K562 (cell line): Measurements from ENCODE around the gene XPOT. TPM values are rescaled to one million over a fixed set of nuclear protein-coding genes. Genes with fewer than 3 reads are reported as not detected.

ENCODE experiments used
- ATAC-seq: fragments of 200-7000 bp; cut with Tn5 transposase; 3 replicates; pipeline ENCODE4 v1.9.1; 2020; ENCODE audit warnings: moderate library complexity
- BruUV-seq: library from RNA; stranded (reverse); fragments of 400-500 nt; replicated peaks from 2 replicates; lab custom pipeline; 2021; lab: Mats Ljungman, UMichigan
- CTCF ChIA-PET: fragments of 300-600 bp; formaldehyde crosslinking; extraction: SDS; loops from one replicate; lab custom pipeline; 2021; ENCODE audit warnings: low intra/inter-chr PET ratio; lab: Yijun Ruan, JAX
- POLR2A ChIA-PET: fragments of 300-600, 350-650 bp; sonication (Branson Sonifier 250); formaldehyde crosslinking; extraction: SDS; loops from one replicate; lab custom pipeline; 2021; ENCODE audit warnings: antibody characterized with exemption, inconsistent platforms; lab: Yijun Ruan, JAX
- DNase-seq, 4 experiments: peaks; one replicate each; pipeline versions ENCODE4 v3.0.0 to v3.0.0-alpha.2; 2011 to 2018; ENCODE audit warnings: low spot score in 3 of 4, mixed read lengths in 3 of 4; ENCODE audit errors: extremely low read depth in 1 of 4
- FAIRE-seq: peaks from 2 replicates; lab custom pipeline; 2011; peaks lifted over from hg19 to GRCh38; lab: Jason Lieb, UNC
- H2AFZ ChIP-seq: 2 replicates; pipeline ENCODE4 v1.6.0; 2011; ENCODE audit warnings: low read depth, low read length, control low read depth, inconsistent platforms
- H3K27ac ChIP-seq: fragments of 200-600 bp; 3 replicates; pipeline ENCODE4 v1.8.0; 2011; ENCODE audit warnings: low read depth, mild to moderate bottlenecking, control low read depth, inconsistent platforms, low read length, moderate library complexity, mixed read lengths; ENCODE audit errors: extremely low read depth
- H3K27me3 ChIP-seq, 2 experiments: fragments of 300-600 bp in 1 of 2; 2 replicates in 1 of 2; 3 replicates in 1 of 2; pipeline versions ENCODE4 v1.6.0 to v1.8.0; 2011; ENCODE audit warnings: inconsistent platforms in 2 of 2, low read length in 2 of 2, mild to moderate bottlenecking in 1 of 2, mixed read lengths in 1 of 2, moderate library complexity in 1 of 2; ENCODE audit not compliant: control insufficient read depth in 2 of 2, insufficient read depth in 2 of 2
- H3K36me3 ChIP-seq: fragments of 300-600 bp; 3 replicates; pipeline ENCODE4 v1.8.0; 2011; ENCODE audit warnings: mild to moderate bottlenecking, low read length, inconsistent platforms; ENCODE audit not compliant: control insufficient read depth, insufficient read depth
- H3K4me1 ChIP-seq, 2 experiments: fragments of 200-600 bp in 1 of 2; replicated peaks in 1 of 2; 2 replicates in 1 of 2; 3 replicates in 1 of 2; pipeline versions ENCODE4 v1.5.1 to v1.8.0; 2011; ENCODE audit warnings: inconsistent platforms in 2 of 2, low read length in 2 of 2, mild to moderate bottlenecking in 1 of 2, mixed read lengths in 1 of 2, moderate library complexity in 1 of 2; ENCODE audit not compliant: control insufficient read depth in 2 of 2, insufficient read depth in 2 of 2
- H3K4me2 ChIP-seq: 2 replicates; pipeline ENCODE4 v1.6.1; 2011; ENCODE audit warnings: low read length, control low read depth, inconsistent platforms, mixed read lengths; ENCODE audit not compliant: insufficient read depth
- H3K4me3 ChIP-seq: fragments of 200-600 bp; sonication (generic), shearing (Covaris generic); 2 replicates; pipeline ENCODE4 v1.5.1; 2016; ENCODE audit warnings: control low read depth, inconsistent platforms
- H3K79me2 ChIP-seq: fragments of 200-600 bp; 3 replicates; pipeline ENCODE4 v1.8.0; 2011; ENCODE audit warnings: low read length, inconsistent platforms; ENCODE audit not compliant: control insufficient read depth, insufficient read depth
- H3K9ac ChIP-seq, 2 experiments: 2 replicates each; pipeline versions ENCODE4 v1.6.0 to v1.6.1; 2011; ENCODE audit warnings: low read depth in 2 of 2, low read length in 2 of 2, control low read depth in 1 of 2, inconsistent platforms in 1 of 2, mild to moderate bottlenecking in 1 of 2, mixed read lengths in 1 of 2; ENCODE audit not compliant: insufficient read depth in 1 of 2
- H3K9me1 ChIP-seq: one replicate; pipeline ENCODE4 v1.6.0; 2011; ENCODE audit warnings: inconsistent platforms, mild to moderate bottlenecking, low read length, moderate library complexity; ENCODE audit not compliant: control insufficient read depth, insufficient read depth
- H3K9me3 ChIP-seq: replicated peaks from 2 replicates; pipeline ENCODE4 v1.5.1; 2011; ENCODE audit warnings: low read depth, low read length, inconsistent platforms; ENCODE audit not compliant: control insufficient read depth, insufficient read depth
- H4K20me1 ChIP-seq: replicated peaks from 2 replicates; pipeline ENCODE4 v1.6.1; 2011; ENCODE audit warnings: low read length, inconsistent platforms, mixed read lengths; ENCODE audit not compliant: control insufficient read depth, insufficient read depth
- CAMTA2 ChIP-seq: fragments of 250-450 bp; sonication (Bioruptor Pico); conservative IDR thresholded peaks from 2 replicates; pipeline ENCODE4 v1.5.1; 2022
- HCFC1 ChIP-seq: IDR thresholded peaks from 2 replicates; pipeline ENCODE4 v1.6.1; 2012; ENCODE audit warnings: low read depth, low read length, improper control_type of control experiment
- MAFG ChIP-seq: fragments of 450-650 bp; conservative IDR thresholded peaks from 2 replicates; pipeline ENCODE4 v1.6.1; 2016; ENCODE audit warnings: missing genetic modification characterization, missing compliant biosample characterization
- SREBF2 ChIP-seq: sonication (generic); formaldehyde crosslinking; IDR thresholded peaks from 2 replicates; pipeline ENCODE4 v1.4.0; 2020; ENCODE audit warnings: mild to moderate bottlenecking, missing genetic modification reagents
- ZKSCAN1 ChIP-seq: fragments of 150-350 bp; IDR thresholded peaks from 2 replicates; pipeline ENCODE4 v1.6.1; 2016; ENCODE audit warnings: low read depth, low read length
- ZNF165 ChIP-seq: fragments of 250-450 bp; sonication (Bioruptor Pico); IDR thresholded peaks from 2 replicates; pipeline ENCODE4 v1.4.0; 2020; ENCODE audit warnings: borderline replicate concordance
- ZSCAN29 ChIP-seq: fragments of 450-650 bp; IDR thresholded peaks from 2 replicates; pipeline ENCODE4 v1.6.1; 2017
- WGBS: fragments of 100-300 bp; shearing (Covaris generic); methylation state at CpG from one replicate; pipeline ENCODE4 v1.1.6; 2016; ENCODE audit warnings: low coverage, mixed read lengths; ENCODE audit not compliant: insufficient coverage; ENCODE audit errors: missing lambda C conversion rate; 5-methylcytosine and 5-hydroxymethylcytosine counted together
- in situ Hi-C: fragments of 300-500 bp; cut with MboI; formaldehyde crosslinking; loops from 4 replicates; pipeline ENCODE4 v1.15.0; 2018; ENCODE audit warnings: inconsistent platforms, mixed read lengths
- intact Hi-C: fragments of 100-400 bp; cut with micrococcal nuclease; formaldehyde crosslinking; loops from 2 replicates; pipeline ENCODE4 v1.14.2; 2022
- polyA plus RNA-seq, 8 experiments: library from polyadenylated mRNA; depleted of rRNA in 4 of 8; stranded (reverse) in 5 of 8; unstranded in 3 of 8; fragments of >200 nt; fragmentation: Nextera tagmentation in 2 of 8; fragmentation: Illumina TruSeq in 1 of 8; extraction: Ambion mirVana in 2 of 8; extraction: Trizol in 1 of 8; gene quantifications; 2 replicates each; pipeline versions ENCODE4 v1.2.1 to v1.2.3, GENCODE V29; 2011 to 2014; ENCODE audit warnings: inconsistent platforms in 1 of 8, missing spikeins in 1 of 8
- total RNA-seq, 7 experiments: library from RNA; depleted of rRNA in 6 of 7; stranded (reverse); fragments of >200 nt in 6 of 7; fragmentation: Illumina TruSeq in 2 of 7; extraction: Trizol in 2 of 7; gene quantifications; 2 replicates each; pipeline versions ENCODE4 v1.2.1 to v1.2.3, GENCODE V29; 2011 to 2021; ENCODE audit warnings: low replicate concordance in 1 of 7
- TF ChIP-seq, protein P1 (sequence below): fragments of 250-450 bp; sonication (Bioruptor Pico); IDR thresholded peaks from 2 replicates; pipeline ENCODE4 v1.8.0; 2022; ENCODE audit warnings: inconsistent platforms
- TF ChIP-seq, protein P2 (sequence below): fragments of 150-350 bp; IDR thresholded peaks from 2 replicates; pipeline ENCODE4 v1.6.1; 2014; ENCODE audit warnings: low read depth, mild to moderate bottlenecking, low read length, borderline replicate concordance
- TF ChIP-seq, protein P3 (sequence below): fragments of 450-650 bp; IDR thresholded peaks from 2 replicates; pipeline ENCODE4 v1.6.1; 2014; ENCODE audit warnings: low read depth, mild to moderate bottlenecking, moderate library complexity, borderline replicate concordance

XPOT gene
- total and polyA plus RNA-seq, 9 of the 15 experiments (the other 6 are each of a cell fraction or from before 2014, with no cell fraction given) = 26.2 to 192 (median 102) TPM

DNA sequence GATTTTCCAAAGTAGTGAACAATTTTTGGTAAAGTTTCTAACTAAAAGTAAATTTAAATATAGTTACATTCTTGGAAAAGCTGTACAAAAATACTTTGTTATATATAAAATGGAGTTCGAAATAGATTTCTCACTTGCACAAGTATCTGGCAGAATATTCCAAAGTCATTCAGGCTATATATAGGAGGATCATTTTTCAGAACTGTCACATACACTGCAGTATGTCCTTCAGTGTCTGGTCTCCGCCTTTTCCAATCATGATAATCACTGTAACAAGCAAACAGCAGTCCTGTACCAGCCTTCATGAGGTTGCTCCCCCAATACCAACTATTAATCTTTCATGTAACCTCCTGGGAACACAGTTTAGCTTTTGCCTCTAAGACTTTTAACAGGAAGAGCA lies 66.3 kb downstream of the XPOT start:
- Histone ChIP-seq H3K27ac (no peak overlapping the region), H3K36me3 (peaks cover 83% of the 10 kb centered on the region), H4K20me1 (no peaks in the 10 kb centered on the region), H3K9ac (no peak overlapping the region), H2AFZ (no peak overlapping the region), H3K9me3 (no peaks in the 10 kb centered on the region), H3K4me1 (no peaks in the 10 kb centered on the region), H3K4me2 (no peak overlapping the region), H3K79me2 (no peaks in the 10 kb centered on the region), H3K27me3 (no peaks in the 10 kb centered on the region), H3K9me1 (no peaks in the 10 kb centered on the region), H3K4me3 (no peak overlapping the region)
- WGBS = 69% methylated on average over 2 of the region's 2 CpGs
- ATAC-seq (no peak), DNase-seq (no peak), FAIRE-seq (no peak)
- ChIA-PET POLR2A (interaction anchor here (0.8 to 1.1 kb wide), 2 partner anchors 12 to 17 kb away, joined by 3 to 4 read pairs; no protein-coding TSS in a partner anchor), CTCF (no interaction called here)
- in situ Hi-C loops (no loop called here), intact Hi-C loops (no loop called here)
- no TSS peak for BruUV-seq
- TF ChIP-seq ZSCAN29 (no peak), SREBF2 (CRISPR knock-in tag) (no peak), MAFG (tag) (no peak), HCFC1 (no peak), CAMTA2 (no peak), ZNF165 (CRISPR knock-in tag) (no peak), ZKSCAN1 (no peak)
- TF ChIP-seq, protein P1, sequence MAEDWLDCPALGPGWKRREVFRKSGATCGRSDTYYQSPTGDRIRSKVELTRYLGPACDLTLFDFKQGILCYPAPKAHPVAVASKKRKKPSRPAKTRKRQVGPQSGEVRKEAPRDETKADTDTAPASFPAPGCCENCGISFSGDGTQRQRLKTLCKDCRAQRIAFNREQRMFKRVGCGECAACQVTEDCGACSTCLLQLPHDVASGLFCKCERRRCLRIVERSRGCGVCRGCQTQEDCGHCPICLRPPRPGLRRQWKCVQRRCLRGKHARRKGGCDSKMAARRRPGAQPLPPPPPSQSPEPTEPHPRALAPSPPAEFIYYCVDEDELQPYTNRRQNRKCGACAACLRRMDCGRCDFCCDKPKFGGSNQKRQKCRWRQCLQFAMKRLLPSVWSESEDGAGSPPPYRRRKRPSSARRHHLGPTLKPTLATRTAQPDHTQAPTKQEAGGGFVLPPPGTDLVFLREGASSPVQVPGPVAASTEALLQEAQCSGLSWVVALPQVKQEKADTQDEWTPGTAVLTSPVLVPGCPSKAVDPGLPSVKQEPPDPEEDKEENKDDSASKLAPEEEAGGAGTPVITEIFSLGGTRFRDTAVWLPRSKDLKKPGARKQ (CRISPR knock-in tag) = no peak
- TF ChIP-seq, protein P2, sequence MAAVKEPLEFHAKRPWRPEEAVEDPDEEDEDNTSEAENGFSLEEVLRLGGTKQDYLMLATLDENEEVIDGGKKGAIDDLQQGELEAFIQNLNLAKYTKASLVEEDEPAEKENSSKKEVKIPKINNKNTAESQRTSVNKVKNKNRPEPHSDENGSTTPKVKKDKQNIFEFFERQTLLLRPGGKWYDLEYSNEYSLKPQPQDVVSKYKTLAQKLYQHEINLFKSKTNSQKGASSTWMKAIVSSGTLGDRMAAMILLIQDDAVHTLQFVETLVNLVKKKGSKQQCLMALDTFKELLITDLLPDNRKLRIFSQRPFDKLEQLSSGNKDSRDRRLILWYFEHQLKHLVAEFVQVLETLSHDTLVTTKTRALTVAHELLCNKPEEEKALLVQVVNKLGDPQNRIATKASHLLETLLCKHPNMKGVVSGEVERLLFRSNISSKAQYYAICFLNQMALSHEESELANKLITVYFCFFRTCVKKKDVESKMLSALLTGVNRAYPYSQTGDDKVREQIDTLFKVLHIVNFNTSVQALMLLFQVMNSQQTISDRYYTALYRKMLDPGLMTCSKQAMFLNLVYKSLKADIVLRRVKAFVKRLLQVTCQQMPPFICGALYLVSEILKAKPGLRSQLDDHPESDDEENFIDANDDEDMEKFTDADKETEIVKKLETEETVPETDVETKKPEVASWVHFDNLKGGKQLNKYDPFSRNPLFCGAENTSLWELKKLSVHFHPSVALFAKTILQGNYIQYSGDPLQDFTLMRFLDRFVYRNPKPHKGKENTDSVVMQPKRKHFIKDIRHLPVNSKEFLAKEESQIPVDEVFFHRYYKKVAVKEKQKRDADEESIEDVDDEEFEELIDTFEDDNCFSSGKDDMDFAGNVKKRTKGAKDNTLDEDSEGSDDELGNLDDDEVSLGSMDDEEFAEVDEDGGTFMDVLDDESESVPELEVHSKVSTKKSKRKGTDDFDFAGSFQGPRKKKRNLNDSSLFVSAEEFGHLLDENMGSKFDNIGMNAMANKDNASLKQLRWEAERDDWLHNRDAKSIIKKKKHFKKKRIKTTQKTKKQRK = no peak
- TF ChIP-seq, protein P3, sequence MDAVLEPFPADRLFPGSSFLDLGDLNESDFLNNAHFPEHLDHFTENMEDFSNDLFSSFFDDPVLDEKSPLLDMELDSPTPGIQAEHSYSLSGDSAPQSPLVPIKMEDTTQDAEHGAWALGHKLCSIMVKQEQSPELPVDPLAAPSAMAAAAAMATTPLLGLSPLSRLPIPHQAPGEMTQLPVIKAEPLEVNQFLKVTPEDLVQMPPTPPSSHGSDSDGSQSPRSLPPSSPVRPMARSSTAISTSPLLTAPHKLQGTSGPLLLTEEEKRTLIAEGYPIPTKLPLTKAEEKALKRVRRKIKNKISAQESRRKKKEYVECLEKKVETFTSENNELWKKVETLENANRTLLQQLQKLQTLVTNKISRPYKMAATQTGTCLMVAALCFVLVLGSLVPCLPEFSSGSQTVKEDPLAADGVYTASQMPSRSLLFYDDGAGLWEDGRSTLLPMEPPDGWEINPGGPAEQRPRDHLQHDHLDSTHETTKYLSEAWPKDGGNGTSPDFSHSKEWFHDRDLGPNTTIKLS = no peak
